GM18873 (cell line): ENCODE data around the gene TAAR8.
"Not testable (repeated sequence)": the region's sequence is repeated elsewhere in the genome, so short reads cannot be mapped to it uniquely, and the experiment has no call there.

Experiments
- ATAC-seq: cut with Tn5 transposase; IDR thresholded peaks from one replicate; pipeline ENCODE4 v1.9.1; 2021; ENCODE audit warnings: mild to moderate bottlenecking, moderate library complexity, moderate number of reproducible peaks; ENCODE audit not compliant: unreplicated experiment, low FRiP score

Gene TAAR8, protein sequence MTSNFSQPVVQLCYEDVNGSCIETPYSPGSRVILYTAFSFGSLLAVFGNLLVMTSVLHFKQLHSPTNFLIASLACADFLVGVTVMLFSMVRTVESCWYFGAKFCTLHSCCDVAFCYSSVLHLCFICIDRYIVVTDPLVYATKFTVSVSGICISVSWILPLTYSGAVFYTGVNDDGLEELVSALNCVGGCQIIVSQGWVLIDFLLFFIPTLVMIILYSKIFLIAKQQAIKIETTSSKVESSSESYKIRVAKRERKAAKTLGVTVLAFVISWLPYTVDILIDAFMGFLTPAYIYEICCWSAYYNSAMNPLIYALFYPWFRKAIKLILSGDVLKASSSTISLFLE

DNA sequence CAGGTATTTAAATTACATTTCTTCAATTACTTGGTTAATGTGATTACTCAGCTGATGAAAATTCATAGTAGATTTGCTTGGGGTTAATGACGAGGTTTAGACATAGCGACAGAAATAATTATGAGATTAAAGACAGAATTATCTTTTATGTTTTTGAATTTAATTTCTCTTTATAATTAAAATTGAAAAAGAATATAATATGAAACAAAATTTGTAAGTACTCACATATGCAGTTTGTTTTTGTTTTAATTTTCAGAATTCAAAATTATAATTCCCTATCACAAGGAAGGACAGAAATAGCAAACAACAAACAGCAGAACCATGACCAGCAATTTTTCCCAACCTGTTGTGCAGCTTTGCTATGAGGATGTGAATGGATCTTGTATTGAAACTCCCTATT lies at the start of gene TAAR8:
TSS of gene TAAR8 (plus strand) at position 301 of the 400 bp plus-strand sequence. CDS start at position 322, 21 bp downstream.
- no peak for ATAC-seq

DNA sequence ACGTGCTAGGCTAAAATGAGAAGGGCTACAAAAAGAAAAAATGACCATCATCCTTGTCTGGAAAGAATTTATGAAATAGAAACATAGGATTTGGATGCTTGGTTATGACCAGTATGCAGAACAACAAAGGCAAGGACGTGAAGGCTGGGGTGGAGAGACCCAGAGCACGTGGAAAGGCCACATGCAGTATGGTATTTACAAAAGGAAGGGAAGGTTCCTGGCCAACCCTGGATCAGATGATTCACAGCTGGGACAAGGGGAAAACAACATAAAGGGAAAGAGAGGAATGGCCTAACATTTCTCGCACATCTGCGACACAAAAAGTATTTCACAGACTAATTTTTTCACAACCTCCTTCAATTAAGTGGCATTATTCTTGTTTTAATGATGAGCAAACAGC lies 47.7 kb upstream of the TAAR8 start:
- ATAC-seq = no peak

DNA sequence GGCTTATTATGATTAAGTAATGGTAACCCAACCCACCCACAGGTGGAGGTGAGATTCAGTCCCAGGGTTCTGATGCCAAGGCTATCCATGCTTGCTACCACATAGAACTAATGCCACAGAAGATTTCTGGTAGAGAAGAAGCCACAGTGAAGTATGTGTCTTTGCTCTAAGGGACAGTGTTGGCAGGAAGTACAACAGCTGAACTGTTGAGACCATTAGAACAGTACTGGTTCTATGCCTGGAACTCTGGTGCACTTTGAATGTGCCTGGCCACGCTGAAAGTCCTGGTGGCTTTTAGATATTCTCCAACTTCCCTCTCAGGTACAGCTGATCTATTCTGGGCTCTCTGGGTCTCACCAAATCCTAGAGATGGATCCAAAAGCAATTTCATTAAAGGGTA lies 47.3 kb upstream of the TAAR8 start:
- no peak for ATAC-seq

DNA sequence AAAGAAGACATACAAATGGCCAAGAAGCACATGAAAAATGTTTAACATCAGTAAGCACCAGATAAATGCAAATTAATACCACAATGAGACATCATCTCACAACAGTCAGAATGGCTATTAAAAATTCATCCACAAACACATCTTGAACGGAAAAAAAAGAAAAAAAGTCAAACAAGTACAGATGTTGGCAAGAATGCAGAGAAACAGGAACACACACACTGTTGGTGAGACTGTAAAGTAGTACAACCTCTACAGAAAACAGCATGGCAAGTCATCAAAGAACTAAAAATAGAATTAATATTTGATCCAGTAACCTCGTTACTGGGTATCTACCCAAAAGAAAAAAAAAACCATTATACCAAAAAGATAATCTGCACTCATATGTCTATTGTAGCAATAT lies 46.0 kb upstream of the TAAR8 start:
- no peak for ATAC-seq

DNA sequence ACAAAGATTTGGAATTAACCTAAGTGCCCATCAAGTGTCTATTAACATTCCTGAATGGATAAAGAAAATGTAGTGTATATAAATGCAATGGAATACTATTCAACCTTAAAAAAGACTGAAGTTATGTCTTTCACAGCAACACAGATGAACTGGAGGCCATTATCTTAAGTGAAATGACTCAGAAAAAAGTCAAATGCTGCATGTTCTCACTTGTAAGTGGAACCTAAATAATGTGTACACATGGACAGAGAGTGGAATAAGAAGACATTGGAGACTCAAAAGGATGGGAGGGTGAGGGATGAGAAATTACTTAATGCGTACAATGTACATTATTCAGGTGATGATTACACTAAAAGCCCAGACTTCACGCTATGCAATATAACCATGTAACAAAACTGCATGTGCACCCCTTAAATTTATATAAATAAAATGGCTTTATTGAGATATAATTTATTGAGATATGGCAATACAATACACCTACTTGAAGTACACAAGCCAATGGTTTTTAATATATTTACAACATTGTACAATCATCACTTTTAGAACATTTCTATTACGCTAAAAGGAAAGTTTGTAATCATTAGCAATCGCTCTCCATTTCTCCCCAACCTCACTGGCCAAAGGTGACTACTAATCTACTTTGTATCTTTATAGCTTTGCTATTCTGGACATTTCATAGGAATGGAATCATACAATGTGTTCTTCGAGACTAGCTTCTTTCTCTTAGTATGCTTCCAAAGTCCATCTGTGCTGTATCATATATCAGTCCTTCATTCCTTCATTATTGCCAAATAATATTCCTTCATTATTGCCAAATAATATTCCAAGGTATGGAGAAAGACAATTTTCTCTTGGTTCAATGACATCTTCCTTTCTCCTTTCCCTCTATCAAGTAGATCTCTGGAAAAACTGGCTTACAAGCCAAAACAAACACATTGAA lies 45.3 kb upstream of the TAAR8 start:
- ATAC-seq = no peak

DNA sequence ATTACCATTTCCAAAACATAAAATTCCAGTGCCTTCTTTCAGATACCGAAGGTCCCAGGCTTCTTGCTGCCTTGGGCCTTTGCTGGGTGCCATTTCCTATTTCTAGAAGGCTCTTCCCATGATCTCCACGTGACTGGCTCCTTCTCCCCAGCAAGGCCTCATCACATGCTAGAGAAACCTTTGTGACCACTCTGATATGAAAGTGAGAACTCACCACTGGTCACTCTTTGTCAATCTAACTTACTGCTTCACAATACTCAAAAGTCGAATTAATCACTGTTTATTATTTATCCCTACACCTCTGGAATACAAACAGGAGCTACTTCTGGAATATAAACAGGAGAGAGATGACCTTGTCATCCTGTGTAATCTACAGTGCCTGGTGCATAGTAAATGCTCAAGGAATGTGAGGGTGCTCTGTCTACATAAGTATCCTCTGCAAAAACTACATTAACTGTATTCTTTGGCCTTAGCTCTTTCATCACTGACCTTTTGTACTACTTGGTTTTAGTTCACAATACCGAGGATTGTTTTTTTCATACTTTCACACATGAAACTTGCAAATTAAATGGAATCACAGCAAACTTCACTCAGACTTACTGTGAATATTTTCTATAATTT lies 41.2 kb upstream of the TAAR8 start:
- ATAC-seq = no peak

DNA sequence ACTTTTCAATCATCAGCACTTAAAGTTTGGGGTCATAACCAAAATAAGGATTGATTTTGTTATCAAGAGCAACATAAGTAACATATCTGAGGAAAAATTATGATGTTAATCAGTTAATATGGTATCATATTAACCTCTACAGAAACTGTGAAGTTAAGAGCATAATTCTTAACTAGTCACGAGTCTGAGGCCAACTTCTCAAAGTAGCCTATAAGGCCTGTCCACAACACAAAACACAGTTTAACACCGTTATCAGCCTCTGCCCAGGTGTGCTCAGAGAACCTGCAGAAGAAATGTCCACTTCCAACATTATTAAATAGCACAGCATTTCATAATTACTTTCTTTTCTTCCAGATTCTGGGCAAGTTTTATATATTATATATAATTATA lies 40.6 kb upstream of the TAAR8 start:
- ATAC-seq = no peak

DNA sequence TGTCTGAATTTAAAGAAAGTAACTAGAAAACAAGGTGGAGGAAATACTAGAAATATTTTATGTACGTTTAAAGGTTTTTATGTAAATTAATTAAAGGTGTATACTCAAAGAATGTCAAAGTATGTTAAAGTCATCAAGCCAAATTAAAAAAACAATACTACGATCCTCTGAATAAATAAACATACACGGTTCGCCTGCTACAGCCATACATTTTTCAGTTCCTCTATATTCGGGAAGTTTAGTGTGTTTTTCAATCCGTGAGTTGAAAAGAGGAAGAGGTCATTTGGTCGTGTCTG lies 40.2 kb upstream of the TAAR8 start:
- ATAC-seq = no peak

DNA sequence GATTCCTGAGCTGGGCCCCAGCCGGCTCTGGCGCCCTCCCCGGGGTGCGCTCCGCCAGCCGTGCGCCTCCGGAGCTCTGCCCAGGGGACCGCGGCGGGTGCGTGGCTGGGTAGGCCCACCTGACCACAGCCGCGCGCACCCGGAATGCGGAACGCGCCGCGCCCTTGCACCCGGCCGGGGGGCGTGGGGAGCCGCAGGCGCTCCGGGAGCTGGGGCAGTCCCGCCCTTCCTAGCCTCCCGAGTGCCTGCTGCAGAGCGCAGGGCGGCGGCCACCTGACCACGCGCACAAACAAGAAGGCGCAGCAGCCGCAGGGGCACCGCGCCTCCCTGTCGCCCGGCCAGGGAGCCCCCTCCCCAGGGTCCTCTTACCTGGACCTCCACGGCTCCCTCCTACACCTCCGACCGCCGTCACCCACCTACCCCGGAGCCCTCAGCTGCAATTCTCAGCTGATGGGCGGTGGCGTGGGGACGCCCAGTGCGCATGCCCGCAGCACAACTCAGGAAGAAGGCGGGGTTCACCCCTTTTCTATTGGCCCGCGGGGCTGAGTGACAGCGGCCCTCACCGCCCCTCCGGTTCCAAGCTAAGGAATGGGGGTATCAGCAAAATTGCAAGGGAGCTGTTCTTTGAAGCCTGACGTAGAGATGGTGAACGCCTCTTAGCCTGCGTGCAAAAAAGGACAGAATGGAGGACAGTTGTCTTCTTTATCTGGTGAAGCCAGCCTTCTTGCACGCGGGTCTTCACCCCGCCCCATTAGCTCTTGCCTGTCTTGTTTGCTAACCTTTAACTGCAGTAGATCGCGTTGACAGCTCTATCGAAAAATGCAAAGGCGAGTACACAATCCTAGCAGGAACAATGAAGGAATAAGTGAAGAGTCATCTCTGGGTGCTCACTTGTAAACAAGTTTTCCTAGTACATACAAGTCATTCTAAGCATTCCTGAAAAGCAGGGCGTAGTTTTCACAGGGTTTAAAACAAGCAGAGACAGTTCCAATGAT lies 39.5 kb upstream of the TAAR8 start, which contains the start of gene STX7:
TSS of gene STX7 (minus strand) at position 479 of the 995 bp plus-strand sequence. CDS start 9,586 bp downstream, outside the sequence.
- peak; percentile 92 for ATAC-seq

DNA sequence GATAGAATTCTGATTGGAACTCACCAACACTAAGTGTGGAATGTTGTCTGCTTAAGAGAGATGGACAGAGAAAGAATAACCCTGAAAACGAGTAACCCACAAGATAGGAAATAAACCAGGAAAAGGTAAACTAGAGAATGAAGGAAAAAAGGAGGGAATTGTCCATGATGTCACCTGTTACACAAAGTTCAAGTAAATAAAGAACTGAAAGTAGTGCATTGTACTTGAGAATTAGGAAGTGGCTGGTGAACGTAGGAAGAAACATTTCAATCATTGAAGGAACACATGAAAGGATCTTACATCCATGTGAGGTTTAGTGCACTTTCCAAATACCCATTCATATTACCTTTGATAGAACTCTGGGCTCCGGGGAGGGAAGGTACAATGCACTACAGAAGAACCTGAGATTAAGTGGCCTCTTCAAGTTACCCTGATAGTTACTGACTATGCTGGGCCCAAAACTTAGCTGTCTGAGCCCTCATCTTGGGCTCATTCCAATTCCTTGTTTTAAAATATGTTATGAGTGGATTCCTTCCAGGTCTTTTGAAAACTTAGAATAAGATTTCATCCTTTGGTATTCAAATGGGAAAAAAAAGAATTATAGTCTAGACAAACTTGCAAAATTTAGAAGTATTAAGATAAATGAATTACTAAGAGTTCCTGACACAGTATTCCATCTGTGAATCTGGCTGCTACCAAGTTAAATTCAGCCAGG lies 38.5 kb upstream of the TAAR8 start:
- no peak for ATAC-seq

DNA sequence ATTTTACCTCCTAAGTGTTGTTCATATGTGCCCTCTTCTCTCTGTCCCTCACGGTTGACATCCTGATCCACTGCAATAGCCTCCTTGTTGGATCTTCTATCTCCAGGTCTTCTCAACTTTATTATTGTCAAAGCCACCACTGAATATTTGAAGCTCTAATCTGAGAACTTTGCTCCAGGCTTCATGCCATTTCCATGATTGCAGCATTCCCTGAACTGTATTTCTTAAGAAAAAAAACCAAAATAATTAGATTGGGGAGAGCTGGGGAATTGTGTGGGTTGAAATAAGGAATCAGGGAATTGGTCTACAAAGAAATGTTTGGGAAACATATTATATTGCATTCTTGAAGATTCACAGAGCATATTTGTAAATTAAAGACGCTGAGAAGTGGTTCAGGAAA lies 37.1 kb upstream of the TAAR8 start:
- no peak for ATAC-seq

DNA sequence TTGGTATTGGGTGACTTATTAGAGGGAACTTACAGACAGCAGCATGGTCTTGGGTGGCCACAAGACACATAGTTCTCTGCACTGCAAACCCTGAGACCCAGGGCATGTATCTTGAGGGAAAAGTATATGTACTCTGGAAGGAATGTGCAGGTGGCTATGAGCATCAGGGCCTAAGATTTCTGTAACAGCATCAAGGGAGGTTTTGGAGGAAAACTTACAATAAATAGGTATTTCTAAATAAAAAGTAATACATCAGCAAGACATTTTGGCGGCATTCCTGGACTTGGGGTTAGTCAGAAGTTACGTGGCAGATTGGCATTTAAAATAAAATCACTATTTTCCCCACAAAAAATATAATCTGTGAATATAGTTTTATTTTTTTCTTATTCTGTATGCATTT lies 31.5 kb upstream of the TAAR8 start:
- no peak for ATAC-seq

DNA sequence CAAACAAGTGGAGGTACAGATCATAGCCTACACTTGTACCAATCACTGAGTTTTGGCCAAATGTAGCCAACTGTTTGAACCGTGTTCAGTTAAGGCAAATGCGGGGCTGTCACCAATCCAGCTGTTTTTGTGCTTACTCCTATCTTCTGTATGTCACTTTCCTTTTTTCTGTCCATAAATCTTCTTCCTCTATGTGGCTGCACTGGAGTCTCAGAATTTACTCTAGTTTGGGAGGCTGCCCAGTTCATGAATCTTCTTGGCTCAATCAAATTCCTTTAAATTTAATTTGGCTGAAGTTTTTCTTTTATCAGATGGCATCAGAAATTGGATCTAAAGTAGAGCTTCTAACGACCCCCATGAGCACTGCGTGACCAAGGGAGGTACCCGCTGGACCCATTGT lies 27.8 kb upstream of the TAAR8 start:
- no peak for ATAC-seq

DNA sequence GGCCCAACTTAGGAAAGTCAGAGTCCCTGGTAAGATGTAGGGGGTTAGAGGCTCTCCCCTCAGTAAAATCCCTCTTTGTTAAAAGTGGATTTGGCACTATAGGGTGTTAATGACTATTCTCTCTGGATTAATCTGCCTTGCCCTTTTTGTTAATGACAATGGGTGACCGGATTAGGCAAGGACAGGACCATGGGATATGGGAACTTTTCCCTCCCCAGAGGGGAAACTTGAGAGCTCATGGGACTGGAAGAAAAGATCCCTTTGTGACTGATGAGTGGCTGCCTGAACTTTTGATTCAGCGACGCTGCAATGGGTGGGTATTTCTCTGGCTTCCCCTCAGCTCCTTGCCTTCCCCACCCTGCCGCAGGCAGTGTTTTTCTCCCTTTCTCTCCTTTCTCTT lies 26.6 kb upstream of the TAAR8 start:
- ATAC-seq = no peak

DNA sequence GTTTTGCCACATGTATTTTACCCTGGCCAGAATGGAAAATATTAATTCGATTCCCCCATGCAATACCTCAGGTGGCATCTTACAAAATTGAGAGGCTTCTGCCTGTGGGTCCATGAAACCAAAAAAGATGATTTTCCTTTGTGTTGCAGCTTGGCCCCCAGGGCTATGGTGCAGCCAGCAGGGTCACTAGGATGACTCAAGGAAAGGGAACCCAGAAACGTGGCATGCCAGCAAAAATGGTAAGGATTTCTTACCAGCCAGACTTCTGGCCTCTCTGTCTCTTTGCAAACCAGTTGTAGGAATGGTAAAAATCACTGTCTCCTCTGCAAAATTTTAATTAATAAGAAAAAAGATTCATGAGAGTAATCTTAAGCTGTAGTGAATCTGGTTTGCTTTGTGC lies 26.0 kb upstream of the TAAR8 start:
- no peak for ATAC-seq

DNA sequence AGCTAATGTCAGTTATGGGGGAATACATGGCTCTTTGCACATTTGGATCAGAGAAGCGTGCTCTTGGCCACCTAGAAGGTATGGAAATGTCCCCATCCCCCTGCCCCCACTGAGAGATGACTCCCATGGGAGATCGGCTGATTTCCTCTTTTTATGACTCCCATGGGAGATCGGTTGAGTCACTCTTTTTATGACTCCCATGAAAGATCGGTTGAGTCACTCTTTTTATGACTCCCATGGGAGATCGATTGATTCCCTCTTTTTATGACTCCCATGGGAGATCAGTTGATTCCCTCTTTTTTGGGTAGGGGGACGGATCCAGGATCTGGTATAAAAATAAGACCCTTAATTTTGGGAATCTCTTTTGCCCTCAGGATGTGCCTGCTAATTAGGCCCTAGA lies 24.7 kb upstream of the TAAR8 start:
- ATAC-seq = no peak

DNA sequence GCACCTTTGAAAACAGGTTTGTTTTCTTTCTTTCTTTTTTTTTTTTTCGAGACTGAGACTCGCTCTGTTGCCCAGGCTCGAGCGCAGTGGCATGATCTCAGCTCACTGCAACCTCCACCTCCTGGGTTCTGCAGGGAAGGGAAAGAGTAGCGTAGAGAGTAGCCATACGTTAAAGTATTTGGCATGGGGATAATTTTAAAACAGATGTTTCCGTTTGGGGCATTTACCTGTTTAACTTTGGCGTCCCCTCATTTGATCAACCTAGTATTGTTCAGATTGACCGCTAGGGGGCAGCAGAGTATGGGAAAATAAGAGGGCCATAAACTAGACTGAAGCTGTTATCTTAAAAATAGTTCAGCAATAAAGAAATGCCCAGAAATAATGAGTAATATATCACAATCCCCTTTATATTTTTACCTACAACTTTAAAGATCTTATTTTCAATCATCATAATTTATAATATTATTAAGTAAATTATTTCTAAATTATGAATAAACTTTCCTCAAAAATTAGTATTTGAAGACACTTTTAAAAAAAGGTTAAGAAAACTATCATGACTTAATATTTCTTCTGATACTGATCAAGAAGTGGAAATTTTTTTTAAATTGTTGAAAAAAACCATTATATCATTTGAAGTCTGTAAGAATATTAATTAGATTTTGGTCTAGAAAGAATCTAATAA lies 22.0 kb upstream of the TAAR8 start:
- no peak for ATAC-seq

DNA sequence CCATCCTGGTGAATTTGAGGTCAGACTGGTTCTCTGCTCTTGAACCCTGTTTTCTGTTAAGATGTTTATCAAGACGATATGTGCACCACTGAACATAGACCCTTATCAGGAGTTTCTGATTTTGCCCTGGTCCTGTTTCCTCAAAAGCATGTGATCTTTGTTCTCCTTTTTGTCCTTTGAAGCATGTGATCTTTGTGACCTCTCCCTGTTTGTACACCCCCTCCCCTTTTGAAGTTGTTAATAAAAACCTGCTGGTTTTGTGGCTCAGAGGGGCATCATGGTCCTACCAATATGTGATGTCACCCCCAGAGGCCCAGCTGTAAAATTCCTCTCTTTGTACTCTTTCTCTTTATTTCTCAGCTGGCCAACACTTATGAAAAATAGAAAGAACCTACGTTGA lies 17.9 kb upstream of the TAAR8 start:
- ATAC-seq = not testable (repeated sequence)

DNA sequence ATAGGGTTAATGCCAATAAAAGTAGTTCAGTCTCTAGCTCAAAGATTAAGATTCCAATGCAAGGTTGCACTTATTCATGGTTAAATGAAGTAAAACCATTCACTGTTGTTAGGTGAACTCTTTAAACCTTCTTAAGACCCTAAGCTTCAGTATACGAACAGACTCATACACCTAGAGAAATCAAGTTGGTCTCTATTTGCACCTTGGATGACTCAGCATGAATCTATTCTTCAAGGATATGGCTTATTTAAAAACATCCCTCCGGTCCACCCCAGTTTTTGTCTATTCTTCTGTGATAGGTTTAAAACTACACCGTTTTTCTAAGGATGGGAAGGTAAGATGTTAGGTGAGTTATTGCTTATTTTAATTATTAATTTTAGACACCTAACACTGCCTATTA lies 15.3 kb upstream of the TAAR8 start:
- no peak for ATAC-seq
